Lung (tissue), 12 donors: ENCODE results near the gene PSD2. TPM values are rescaled to one million over a fixed set of nuclear protein-coding genes. Genes with fewer than 3 reads are reported as not detected.

Experiments used
- ATAC-seq: fragments of 200-7000 bp; cut with Tn5 transposase; one replicate; pipeline ENCODE4 v1.9.1; 2020; ENCODE audit warnings: moderate number of reproducible peaks; ENCODE audit not compliant: insufficient read depth, low FRiP score
- DNase-seq, 3 donors: peaks; one replicate each; pipeline ENCODE4 v3.0.0-alpha.2; 2013 to 2017
- H3K27ac ChIP-seq, 2 donors: one replicate each; pipeline ENCODE4 v1.5.1; 2013; ENCODE audit warnings: mild to moderate bottlenecking in 2 of 2, moderate library complexity in 2 of 2, control low read depth in 1 of 2, inconsistent platforms in 1 of 2, low read depth in 1 of 2, low read length in 1 of 2
- H3K27me3 ChIP-seq, 3 donors: one replicate each; pipeline ENCODE4 v1.5.1; 2013; ENCODE audit warnings: low read length in 2 of 3; ENCODE audit not compliant: control insufficient read depth in 3 of 3, insufficient read depth in 3 of 3
- H3K36me3 ChIP-seq, 4 donors: one replicate each; pipeline ENCODE4 v1.5.1; 2013; ENCODE audit warnings: low read length in 4 of 4, mild to moderate bottlenecking in 1 of 4, moderate library complexity in 1 of 4; ENCODE audit not compliant: control insufficient read depth in 4 of 4, insufficient read depth in 4 of 4
- H3K4me1 ChIP-seq, 5 donors: one replicate each; pipeline ENCODE4 v1.5.1; 2013; ENCODE audit warnings: low read length in 5 of 5, mild to moderate bottlenecking in 2 of 5, moderate library complexity in 1 of 5; ENCODE audit not compliant: control insufficient read depth in 5 of 5, insufficient read depth in 5 of 5
- H3K4me3 ChIP-seq: one replicate; pipeline ENCODE4 v1.5.1; 2013; ENCODE audit warnings: mild to moderate bottlenecking, control low read depth, moderate library complexity
- H3K9ac ChIP-seq, 2 donors: one replicate each; pipeline ENCODE4 v1.5.1; 2013; ENCODE audit warnings: low read length in 2 of 2, control low read depth in 1 of 2; ENCODE audit not compliant: insufficient read depth in 1 of 2
- H3K9me3 ChIP-seq, 4 donors: one replicate each; pipeline ENCODE4 v1.5.1; 2013; ENCODE audit warnings: low read length in 3 of 4, mild to moderate bottlenecking in 1 of 4, moderate library complexity in 1 of 4; ENCODE audit not compliant: control insufficient read depth in 4 of 4, insufficient read depth in 3 of 4
- WGBS, 2 donors: extraction: QIAGEN DNeasy Blood & Tissue Kit; methylation state at CpG; one replicate each; pipeline ENCODE4 v1.1.7; 2013; 5-methylcytosine and 5-hydroxymethylcytosine counted together
- polyA plus RNA-seq, 2 donors: library from polyadenylated mRNA; stranded (reverse); fragments of 200-250 nt; gene quantifications; one replicate each; pipeline ENCODE4 v1.2.1, GENCODE V29; 2013
- total RNA-seq, 2 donors: library from RNA; depleted of rRNA in 1 of 2; stranded (reverse); fragments of >200 nt in 1 of 2; gene quantifications; one replicate each; pipeline ENCODE4 v1.2.1, GENCODE V29; 2014 to 2021
- TF ChIP-seq, protein P1 (sequence below): IDR thresholded peaks from 2 replicates; pipeline ENCODE4 v1.5.1; 2012; ENCODE audit warnings: mild to moderate bottlenecking; ENCODE audit errors: control extremely low read depth, extremely low read depth
- donor health status: control.
- donor health status: control.
- donor health status: Bipolar disorder and iron deficiency.
- donor health status: healthy.
- donor health status: DM: yes; HTN: yes; CAD: no.

The PSD2 gene
- total and polyA plus RNA-seq, 4 donors: 0.01 to 0.20 (median 0.05) TPM

DNA sequence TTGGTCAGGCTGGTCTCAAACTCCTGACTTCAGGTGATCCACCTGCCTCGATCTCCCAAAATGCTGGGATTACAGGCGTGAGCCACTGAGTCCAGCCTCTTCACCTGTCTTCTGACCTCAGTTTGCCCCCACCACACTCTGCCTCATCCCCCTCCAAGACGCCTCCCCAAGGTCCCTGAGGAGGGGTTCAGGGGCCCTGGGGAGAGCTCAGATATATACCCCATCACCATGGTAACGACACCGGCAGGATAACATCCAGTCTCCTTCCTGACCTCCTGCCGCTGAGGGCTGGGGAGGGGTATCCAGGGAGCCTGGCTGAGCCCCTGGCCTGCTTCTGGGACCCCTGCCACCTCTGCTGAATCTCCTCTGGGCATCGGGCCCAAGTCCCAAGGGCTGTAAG lies 19.7 kb upstream of the PSD2 start:
- no peak overlapping the region for H3K27ac ChIP-seq
- H3K4me1 ChIP-seq: peaks cover 0 to 4% (median 0%) of the 10 kb centered on the region in 5 donors
- no peaks in the 10 kb centered on the region for H3K36me3 ChIP-seq
- DNase-seq: no peak
- no peaks in the 10 kb centered on the region for H3K9me3 ChIP-seq
- H3K4me3 ChIP-seq: no peak overlapping the region
- H3K9ac ChIP-seq: no peak overlapping the region
- no peaks in the 10 kb centered on the region for H3K27me3 ChIP-seq
- ATAC-seq: no peak
- WGBS, 2 donors: 81 to 91% methylated on average over 7 of the region's 7 CpGs
- TF ChIP-seq, protein P1, sequence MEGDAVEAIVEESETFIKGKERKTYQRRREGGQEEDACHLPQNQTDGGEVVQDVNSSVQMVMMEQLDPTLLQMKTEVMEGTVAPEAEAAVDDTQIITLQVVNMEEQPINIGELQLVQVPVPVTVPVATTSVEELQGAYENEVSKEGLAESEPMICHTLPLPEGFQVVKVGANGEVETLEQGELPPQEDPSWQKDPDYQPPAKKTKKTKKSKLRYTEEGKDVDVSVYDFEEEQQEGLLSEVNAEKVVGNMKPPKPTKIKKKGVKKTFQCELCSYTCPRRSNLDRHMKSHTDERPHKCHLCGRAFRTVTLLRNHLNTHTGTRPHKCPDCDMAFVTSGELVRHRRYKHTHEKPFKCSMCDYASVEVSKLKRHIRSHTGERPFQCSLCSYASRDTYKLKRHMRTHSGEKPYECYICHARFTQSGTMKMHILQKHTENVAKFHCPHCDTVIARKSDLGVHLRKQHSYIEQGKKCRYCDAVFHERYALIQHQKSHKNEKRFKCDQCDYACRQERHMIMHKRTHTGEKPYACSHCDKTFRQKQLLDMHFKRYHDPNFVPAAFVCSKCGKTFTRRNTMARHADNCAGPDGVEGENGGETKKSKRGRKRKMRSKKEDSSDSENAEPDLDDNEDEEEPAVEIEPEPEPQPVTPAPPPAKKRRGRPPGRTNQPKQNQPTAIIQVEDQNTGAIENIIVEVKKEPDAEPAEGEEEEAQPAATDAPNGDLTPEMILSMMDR: no peak

DNA sequence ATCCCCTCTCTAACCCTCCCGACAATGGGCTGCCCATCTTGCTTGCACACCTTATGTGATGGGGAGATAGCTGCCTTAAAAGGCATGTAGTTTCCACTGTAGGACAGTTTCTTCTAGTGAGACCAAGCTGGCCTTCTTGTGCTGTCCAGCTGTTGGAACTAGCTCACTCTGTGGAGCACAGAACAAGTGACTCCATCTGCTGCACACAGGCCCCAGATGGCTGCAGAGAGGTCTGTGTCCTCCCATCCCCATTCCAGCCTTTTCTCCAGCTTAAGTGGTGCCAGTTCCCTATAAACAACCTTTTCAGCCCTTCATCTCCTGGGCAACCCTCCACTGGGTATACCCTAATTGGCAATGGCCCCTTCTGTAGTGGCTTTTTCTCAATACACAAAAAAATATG lies 18.7 kb upstream of the PSD2 start:
- Histone ChIP-seq H3K27me3 (no peaks in the 10 kb centered on the region), H3K4me1 (peaks cover 0 to 4% (median 0%) of the 10 kb centered on the region in 5 donors), H3K36me3 (no peaks in the 10 kb centered on the region), H3K27ac (no peak overlapping the region), H3K9me3 (no peaks in the 10 kb centered on the region), H3K9ac (no peak overlapping the region), H3K4me3 (no peak overlapping the region)
- 86 to 96% methylated on average over 1 of the region's 1 CpG for WGBS, 2 donors
- TF ChIP-seq, protein P1: no peak
- no peak for DNase-seq
- no peak for ATAC-seq

DNA sequence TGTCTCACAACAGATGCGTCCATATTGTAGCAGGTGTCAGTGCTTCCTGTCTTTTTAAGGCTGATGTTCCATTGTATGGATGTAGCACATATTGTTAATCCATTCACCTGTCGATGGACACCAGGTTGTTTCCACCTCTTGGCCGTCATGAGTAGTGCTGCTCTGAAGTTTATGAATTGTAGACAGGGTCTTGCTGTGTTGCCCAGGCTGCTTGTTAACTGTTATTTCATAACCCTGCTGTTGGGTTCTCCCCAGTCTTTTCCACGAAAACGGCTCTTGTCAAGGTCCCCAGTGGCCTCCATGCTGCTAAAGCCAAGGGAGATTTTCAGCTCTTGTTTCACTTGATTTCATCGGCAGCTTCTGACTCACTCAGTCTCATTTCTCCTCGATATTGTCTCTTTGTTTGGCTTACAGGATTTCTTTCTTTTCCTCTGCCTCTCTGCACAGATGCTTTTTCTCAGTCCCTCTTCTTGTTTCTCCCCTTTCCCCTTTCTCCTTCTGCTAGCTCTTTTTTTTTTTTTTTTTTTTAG lies 12.1 kb upstream of the PSD2 start:
- Histone ChIP-seq H3K9ac (no peak overlapping the region), H3K27ac (no peak overlapping the region), H3K27me3 (peaks cover 0 to 4% (median 4%) of the 10 kb centered on the region in 3 donors), H3K4me1 (peaks cover 0 to 9% (median 0%) of the 10 kb centered on the region in 5 donors), H3K9me3 (no peaks in the 10 kb centered on the region), H3K4me3 (no peak overlapping the region), H3K36me3 (no peaks in the 10 kb centered on the region)
- ATAC-seq: no peak
- TF ChIP-seq, protein P1: no peak
- DNase-seq: no peak
- 82 to 90% methylated on average over 7 of the region's 7 CpGs for WGBS, 2 donors

DNA sequence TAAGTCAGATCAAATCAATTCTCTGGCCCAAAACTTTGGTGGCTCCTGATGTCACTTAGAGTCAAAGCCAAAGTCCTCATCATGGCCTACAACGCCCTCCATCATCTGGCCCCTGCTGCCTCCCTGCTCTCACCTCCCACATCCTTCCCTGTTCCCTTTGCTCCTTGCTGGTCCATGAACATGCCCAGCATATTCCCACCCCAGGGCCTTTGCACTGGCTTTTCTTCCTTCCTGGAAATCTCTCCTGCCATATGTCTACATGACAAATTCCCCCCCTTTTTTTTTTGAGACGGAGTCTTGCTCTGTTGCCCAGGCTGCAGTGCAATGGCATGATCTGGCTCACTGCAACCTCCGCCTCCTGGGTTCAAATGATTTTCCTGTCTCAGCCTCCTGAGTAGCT lies 11.1 kb upstream of the PSD2 start:
- H3K4me1 ChIP-seq: peaks cover 0 to 9% (median 0%) of the 10 kb centered on the region in 5 donors
- no peaks in the 10 kb centered on the region for H3K9me3 ChIP-seq
- peaks cover 0 to 4% (median 4%) of the 10 kb centered on the region in 3 donors for H3K27me3 ChIP-seq
- ATAC-seq: no peak
- 94 to 99% methylated on average over 3 of the region's 3 CpGs for WGBS, 2 donors
- no peak overlapping the region for H3K27ac ChIP-seq
- H3K4me3 ChIP-seq: no peak overlapping the region
- H3K36me3 ChIP-seq: no peaks in the 10 kb centered on the region
- H3K9ac ChIP-seq: no peak overlapping the region
- no peak for DNase-seq
- TF ChIP-seq, protein P1: no peak
